Stimulated activated CD8-positive, alpha-beta memory T cell treated with anti-CD3 and anti-CD28 coated beads, Interleukin-15, amount 100 ng/mL, for 4 hours (primary cell): ENCODE results near the gene BSPRY.
A peak's percentile ranks its signal among the peaks of the same experiment; 100 is the strongest.
"Not testable (repeated sequence)": the region's sequence is repeated elsewhere in the genome, so short reads cannot be mapped to it uniquely, and the experiment has no call there.

Experiments used
- DNase-seq, 2 donors: peaks; one replicate each; pipeline ENCODE4 v3.0.0-alpha.2; 2020; ENCODE audit warnings: low read depth in 2 of 2

The BSPRY gene

DNA sequence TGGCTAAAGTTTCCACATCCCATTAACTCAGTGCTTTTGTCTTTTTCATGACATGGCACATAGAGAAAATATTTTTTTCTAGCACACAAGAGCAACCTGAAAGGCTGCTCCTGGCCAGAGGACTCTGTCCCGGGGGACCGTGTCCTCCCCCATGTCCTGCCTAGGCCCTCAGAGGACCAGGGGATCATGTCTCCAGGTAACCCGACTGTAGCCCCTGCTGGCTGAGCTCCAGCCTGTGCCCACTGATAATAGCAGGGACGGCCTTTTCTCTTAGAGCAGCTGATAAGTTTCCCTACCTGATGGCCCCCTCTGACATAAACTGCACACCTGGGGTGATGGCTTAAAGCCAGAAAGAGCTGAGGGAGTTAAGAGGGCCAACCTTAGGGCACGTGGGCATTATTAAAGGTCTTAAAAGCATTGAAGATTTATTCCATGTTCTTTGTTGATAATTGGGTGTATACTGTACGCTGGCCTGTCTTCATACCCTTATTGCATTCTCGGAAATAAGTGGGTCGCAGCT, 21.5 kb downstream of the BSPRY start:
- DNase-seq: no peak

DNA sequence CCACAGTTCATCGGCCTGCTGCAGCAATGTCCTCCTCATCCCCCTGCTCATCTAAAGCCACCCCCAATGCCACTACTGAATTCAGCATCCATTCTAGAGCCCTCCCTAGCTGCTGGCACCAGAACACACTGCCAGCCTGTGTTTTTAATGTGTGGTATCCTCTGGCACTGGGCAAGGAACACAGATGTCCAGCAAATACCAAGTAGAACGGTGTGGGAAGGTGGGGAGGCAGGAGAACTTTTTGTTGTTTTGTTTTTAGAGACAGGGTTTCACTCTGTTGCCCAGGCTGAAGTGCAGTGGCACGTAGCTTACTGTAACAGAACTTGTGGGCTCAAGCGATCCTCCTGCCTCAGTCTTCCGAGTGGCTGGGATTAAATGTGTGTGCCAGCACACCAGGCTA, 22.7 kb downstream of the BSPRY start:
- no peak for DNase-seq

DNA sequence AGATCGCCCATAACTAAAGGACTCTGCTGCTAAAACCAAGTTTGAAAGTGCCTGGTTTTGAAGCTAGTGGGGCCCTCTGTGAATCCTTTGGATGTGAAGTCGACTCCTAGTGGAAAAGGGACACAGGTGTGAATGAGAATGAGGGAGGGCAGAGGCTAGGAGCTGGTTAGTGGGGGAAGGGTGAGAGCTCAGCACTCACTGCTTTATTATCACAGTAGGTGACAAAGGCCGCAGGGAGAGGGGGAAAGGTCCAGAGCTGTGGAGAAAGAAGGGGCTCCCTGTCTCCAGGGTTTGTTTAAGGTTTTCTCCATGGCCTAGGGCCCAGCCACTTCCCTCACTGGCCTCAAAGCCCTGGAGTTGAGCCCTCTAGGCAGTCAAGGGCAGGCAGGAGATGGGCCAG, 23.9 kb downstream of the BSPRY start:
- DNase-seq: no peak

DNA sequence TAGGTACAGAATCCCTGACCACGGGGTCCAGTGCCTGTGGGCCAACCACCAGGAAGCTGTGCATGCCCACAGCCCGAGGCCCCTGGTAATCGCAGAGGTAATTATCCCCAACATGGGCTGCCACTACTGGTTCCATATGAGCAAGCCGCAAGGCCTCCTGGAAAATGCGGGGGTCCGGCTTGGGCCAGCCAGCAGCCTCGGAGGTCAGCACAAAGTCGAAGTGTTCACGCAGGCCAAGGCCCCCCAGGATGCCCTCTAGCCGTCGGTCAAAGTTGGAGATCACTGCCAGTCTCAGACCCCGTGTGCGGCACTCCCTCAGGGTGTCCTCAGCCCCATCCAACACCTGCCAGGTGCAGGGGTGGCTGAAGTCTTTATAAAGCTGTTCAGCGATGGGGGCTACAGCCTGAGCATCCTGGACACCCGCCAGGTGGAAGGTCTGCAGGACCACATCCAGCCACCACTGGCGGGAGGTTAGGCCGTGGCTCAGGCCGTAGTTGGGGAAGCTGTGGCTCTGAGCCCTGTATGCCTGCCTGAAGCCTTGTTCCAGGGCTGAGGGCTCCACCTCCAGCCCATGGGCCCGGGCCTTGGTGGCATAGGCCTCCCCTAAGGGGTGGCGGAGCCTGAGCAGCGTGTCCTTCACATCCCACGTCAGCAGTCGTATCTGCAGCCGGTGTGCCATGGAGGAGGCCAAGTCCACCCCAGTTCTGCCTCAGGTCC, 24.5 kb downstream of the BSPRY start:
- DNase-seq: no peak

DNA sequence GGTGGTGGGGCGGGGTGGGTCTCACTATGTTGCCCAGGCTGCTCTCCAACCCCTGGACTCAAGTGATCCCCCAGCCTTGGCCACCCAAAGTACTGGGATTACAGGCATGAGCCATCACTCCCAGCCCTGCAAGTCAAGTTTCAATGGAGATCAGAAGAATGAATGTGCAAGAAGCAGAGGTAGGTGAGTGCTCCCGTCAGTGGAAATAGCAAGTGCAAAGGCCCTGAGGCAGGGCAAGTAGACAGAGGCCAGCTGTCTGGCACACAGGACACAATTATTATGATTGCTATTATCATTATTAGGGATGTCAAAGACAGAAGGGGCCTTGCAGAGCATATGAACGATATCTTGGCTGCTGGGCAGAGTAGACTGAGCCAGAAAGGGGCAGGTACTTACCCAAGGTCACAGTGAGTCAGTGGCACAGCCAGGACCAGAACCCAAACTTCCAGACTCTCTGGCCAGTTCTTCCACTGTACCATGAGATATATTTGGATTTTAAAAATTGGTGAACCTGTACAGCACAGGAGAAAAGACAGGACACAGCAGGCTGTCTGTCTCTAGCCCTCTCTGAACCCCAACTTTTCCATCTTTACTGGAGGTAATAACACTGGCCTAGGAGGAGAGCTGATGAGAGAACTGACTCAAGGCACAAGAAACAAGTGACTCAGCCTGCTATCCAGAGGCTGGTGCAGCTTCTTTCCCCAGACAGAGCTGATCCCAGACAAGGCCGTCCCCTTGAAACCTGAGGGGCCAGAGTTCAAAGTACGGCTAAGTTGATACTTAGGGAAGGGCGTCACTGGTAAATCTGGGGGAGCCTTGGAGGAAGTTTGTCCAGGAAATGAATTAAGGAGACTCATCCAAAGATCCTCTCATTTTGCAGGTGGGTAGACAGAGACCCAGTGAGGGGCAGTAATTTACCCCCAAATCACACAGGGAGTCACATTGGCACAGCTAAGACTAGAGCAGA, 26.0 kb downstream of the BSPRY start:
- no peak for DNase-seq

DNA sequence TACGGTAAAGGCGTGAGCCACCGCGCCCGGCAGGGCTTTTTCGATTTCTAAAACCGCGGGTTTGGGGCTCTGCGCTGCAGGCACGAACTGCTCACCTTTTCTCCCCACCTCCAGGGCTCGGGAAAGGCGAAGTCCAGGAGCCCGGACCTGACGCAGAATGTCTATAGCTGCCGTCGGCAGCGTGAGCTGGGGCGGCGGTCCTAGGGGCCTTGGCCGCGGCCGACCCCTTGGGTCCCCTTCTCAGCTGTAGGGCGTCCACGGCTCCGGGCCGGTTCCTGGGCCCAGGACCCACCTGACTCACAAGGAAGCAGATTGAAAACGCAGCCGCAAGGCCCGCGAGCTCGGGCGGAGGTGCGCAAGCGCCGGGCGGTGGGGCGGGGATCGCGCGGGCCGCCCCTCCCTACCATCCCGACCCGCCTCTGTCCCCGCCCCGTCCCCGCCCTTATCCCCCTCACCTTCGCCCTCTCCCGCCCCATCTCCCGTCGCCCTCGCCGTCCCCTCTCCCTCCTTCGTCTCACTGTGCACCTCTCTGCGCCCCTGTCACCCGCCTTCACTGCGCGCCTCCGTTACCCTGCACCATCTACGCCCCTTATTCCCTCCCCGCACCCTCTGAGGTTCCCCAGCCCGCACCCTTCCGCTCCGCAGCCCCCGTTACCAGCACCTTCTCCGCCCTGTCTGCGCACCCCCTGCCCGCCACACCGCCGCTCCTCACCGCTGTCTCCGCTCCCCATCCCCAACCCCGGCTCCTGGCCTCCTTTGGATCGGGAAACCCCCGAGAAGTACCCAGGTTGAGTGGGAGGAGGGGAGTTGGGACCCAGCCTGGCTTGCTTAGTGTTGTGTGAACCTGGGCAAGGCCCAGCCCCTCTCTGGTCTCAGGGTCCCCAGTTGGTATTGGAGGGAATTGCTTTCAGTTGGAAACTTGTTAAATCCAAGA, 27.6 kb downstream of the BSPRY start, which contains the start of gene HDHD3:
Gene HDHD3, minus strand, starts transcription at position 353 of the 934 bp plus-strand sequence. CDS start 2,632 bp downstream, outside the sequence.
- peak; percentile 54 to 71 for DNase-seq

DNA sequence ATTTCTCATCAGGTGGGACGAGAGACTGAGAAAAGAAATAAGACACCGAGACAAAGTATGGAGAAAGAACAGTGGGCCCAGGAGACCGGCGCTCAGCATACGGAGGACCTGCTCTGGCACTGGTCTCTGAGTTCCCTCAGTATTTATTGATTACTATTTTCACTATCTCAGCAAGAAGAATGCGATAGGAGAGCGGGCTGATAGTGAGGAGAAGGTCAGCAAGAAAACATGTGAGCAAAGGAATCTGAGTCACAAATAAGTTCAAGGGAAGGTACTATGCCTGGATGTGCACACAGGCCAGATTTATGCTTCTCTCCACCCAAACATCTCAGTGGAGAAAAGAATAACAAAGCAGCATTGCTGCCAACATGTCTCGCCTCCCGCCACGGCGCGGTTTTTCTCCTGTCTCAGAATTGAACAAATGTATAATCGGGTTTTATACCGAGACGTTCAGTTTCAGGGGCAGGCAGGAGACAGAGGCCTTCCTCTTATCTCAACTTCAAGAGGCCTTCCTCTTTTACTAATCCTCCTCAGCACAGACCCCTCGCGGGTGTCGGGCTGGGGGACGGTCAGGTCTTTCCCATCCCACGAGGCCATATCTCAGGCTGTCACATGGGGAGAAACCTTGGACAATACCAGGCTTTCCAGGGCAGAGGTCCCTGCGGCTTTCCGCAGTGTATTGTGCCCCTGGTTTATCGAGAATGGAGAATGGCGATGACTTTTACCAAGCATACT, 29.9 kb downstream of the BSPRY start:
- not testable (repeated sequence) for DNase-seq

DNA sequence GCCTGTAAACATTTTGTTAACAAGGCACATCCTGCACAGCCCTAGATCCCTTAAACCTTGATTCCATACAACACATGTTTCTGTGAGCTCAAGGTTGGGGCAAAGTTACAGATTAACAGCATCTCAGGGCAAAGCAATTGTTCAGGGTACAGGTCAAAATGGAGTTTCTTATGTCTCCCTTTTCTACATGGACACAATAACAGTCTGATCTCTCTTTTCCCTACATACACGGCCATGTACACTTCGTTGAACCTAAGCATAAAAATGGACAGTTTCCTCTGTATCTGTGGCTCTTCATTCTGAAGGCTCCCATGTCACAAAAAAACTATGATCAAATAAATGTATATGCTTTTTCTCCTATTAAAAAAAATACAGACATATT, 30.5 kb downstream of the BSPRY start:
- not testable (repeated sequence) for DNase-seq

DNA sequence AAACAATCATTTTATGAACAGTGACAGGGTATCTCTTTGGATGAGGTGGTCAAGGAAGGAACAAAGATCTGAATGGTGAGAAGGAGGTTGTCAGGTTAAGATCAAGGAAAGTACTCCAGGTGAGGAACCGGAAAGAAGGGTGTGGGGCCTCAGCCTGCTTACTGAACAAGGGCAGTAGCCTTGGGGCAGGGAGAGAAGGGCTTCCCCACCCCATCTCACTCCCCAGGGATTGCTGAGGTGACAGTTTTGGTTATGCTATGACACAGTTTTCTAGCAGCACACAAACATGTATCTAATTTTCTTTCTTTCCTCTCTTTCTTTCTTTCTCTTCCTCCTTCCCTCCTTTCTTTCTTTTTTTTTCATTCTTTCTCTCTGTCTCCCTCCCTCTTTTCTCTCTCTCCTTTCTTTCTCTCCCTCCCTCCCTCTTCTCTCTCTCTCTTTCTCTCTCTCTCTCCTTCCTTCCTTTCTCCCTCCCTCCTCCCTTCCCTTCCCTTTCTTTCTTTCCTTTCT, 31.6 kb downstream of the BSPRY start:
- no peak for DNase-seq

DNA sequence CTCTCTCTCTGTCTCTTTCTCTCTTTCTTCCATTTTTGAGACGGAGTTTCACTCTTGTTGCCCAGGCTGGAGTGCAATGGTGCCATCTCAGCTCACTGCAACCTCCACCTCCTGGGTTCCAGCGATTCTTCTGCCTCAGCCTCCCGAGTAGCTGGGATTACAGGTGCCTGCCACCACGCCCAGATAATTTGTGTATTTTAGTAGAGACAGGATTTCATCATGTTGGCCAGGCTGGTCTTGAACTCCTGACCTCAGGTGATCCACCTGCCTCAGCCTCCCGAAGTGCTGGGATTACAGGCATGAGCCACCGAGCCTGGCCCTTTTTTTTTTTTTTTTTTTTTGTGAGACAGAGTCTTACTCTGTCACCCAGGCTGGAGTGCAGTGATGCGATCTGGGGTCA, 32.1 kb downstream of the BSPRY start:
- not testable (repeated sequence) for DNase-seq

DNA sequence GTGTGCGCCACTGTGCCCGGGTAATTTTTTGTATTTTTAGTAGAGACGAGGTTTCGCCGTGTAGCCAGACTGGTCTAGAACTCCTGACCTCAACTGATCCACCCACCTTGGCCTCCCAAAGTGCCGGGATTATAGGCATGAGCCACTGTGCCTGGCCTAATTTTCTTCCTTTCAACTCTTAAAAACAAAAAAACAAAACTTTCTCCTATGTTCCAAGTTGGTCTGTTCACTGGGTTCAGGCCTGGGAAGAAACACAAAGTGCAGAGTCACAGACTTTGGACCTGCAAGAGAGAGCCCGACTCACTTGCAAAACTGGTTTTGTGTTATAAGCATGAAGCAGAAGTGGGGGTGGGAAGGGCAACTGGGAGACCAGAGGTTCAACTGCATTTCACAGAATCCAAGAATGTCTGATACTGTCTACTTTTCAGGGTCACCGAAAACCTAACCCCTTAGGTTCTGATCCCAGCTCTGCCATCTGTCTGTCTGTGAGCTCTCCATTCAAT, 32.6 kb downstream of the BSPRY start:
- DNase-seq: no peak

DNA sequence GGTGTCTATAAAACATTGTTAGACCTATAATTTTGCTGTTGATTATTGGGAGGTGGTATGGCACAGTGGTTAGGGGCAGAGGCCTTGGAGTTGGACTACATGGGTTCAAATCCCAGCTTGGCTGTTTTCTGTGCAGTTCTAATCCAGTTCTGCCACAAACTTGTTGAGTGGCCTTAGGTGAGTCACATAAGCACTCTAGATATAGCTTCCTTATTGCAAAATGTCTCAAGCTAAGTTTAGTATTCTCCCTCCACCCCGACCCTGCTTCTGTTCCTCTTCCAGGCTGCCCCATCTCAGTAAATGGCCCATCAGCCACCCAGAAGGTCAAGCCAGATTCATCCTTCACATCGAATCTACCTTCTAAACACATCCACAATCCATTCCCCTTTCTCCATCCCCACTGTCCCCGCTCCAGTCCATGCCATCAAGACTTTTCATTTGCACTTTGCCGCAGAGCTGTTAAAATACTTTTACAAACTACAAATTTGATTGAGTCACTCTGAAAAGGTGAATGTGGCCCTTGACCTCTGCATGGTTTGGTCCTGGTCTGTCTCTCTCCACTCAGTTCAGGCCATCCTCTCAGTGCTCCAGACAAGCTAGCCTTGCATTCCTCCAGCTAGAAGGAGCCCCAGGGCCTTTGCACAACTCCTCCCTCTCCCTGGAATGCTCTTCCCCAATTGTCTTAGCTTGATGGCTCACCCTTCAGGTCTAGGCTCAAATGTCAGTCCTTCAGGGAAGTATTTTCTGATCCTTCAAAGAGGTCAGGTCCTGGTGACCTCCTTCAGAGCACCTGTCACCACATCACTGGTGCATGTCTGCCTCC, 37.4 kb downstream of the BSPRY start:
- no peak for DNase-seq

DNA sequence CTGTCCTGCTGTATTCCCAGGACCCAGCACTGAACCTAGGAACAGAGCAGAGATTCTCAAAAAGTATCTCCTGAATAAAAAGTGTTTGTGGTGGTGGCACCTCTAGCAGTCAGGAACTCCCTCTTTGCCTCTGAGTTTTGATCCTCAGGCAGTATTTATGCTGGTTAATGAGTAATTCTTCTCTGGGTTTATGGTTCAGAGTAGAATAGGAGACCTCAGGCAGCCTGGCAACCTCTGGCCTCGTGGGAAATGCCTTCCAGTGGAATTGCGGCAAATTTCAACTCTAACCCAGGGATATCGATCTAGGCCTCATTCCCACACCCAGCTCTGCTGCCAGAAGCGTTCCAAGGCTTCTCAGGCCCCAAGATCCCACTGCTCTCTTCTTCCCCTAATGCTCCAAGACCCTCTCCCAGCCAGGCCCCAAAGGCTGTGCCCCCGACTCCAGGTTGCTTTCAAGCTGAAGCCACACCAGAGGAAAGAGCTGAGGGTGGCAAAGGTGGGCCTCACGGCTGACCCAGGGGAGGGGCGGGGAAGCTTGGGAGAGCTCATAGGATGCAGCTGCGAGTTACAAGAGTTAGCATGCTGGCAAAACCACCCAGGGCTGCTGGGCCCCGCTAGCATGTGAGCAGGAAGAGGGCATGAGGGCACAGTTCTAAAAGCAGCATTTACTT, 38.4 kb downstream of the BSPRY start:
- no peak for DNase-seq

DNA sequence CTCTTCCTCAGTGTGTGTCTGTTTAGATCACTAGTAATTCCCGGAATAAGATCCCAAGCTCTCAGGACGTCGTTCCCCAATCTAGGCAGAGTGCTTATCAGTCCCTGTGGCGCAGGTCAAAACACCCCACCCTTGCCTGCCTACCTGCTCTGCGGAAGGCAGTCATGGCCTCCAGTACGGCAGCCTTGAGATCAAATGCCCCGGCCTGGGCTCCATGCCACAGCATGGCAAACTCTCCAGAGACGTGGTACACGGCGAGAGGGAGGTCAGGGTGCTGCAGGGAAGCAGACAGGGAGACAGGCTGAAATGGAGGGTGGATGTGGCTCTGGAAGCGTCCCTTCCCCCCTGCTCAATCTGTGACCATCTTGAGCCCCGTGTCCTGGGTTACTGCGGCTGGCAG, 39.5 kb downstream of the BSPRY start:
- no peak for DNase-seq

DNA sequence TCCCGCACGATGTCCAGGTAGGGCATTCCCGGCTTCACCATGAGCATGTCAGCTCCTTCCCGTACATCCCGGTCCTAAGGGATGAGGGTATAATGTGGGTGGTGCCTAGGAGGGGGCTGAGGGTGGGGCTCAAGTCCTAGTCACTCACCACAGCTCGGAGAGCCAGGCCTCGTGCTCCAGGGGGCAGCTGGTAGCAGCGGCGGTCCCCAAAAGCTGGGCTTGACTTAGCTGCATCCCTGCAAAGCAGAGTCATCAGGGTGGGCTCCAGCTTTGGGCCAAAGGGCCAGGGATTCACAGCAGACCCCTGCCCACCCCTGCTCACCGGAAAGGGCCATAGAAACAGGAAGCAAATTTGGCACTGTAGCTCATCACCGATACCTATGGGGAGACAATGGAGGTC, 40.1 kb downstream of the BSPRY start:
- DNase-seq: no peak

DNA sequence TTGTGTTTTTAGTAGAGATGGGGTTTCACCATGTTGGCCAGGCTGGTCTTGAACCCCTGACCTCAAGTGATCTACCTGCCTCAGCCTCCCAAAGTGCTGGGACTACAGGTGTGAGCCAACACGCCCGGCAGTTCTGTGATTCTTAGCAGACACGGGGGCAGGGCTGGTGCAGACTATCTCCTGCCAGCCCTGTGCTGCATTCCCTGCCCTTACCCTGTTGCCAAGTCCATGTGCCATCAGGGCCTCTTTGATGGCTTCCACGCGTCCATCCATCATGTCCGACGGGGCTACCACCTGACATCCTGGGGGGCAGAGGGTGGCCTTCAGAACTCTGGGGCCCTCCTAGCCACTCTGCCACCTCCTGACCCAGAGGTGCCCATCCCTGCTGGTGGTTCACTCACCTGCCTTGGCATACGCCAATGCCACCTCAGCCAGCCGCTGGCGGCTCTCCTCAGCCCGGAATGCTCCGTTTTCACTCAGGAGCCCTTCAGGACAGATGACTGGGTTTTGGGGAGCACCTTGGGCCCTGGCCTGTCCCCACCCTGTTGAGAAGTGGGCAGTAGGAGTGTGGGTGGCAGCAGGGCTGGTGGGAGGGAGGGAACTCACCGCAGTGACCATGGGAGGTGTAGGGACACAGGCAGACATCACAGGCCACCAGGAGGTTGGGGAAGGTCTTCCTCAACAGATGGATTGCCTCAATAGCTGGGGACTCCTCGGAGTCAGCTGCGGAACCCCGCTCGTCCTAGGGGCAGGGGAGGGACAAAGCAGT, 41.0 kb downstream of the BSPRY start:
- no peak for DNase-seq

DNA sequence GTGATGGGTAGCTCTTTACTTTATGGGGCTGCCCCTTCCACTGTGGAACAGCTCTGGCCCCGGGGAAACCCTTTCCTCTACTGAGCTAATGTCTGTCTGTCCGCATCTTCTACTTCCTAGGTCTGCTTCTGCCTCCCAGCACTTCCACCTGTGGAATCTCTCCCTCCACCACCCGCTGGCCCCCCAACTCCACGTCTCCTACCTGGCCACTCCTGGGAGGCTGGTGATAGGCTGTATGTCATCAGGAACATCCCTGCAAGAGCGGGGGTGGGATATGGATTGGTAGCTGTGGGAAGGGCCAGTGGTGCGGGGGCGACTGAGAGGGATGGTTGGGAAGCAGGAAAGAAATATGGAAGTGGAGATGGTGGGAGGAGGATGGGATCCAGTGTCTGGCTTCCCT, 42.6 kb downstream of the BSPRY start:
- no peak for DNase-seq

DNA sequence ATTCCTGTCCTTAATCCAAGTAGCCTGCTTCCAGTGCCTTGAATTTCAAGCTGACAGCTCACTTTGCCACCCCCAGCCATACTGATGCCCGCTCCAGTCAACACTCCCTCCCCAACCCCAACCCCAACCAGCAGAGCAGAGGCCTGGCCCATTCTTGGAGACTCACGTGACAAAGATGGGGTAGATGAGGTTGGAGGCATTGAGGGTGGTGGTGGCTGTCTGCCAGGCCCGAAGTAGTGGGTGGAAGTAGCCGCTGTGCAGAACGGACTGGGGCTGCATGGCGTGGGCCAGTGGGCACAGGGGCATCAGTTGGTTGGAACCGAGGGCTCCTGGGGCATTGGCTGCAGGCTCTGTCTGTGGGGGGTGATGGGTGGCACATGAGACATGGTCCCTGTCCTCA, 43.9 kb downstream of the BSPRY start:
- DNase-seq: no peak
